Nephron (organoid): Measurements from ENCODE around the gene ARPC4.

Experiments used
- H3K27ac Mint-ChIP-seq, 3 experiments: 2 replicates each; pipeline ENCODE4 v1.8.0; 2020; ENCODE audit warnings: mixed read lengths in 3 of 3, mild to moderate bottlenecking in 2 of 3, moderate library complexity in 1 of 3
- H3K27me3 Mint-ChIP-seq: 2 replicates; pipeline ENCODE4 v1.8.0; 2021; ENCODE audit warnings: low read depth, mild to moderate bottlenecking, moderate library complexity, mixed read lengths
- H3K36me3 Mint-ChIP-seq: 2 replicates; pipeline ENCODE4 v1.8.0; 2020; ENCODE audit warnings: low read depth, mixed read lengths
- H3K4me1 Mint-ChIP-seq: 2 replicates; pipeline ENCODE4 v1.8.0; 2020; ENCODE audit warnings: mixed read lengths
- H3K4me3 Mint-ChIP-seq, 3 experiments: 2 replicates each; pipeline ENCODE4 v1.8.0; 2020; ENCODE audit warnings: mild to moderate bottlenecking in 3 of 3, mixed read lengths in 3 of 3, moderate library complexity in 2 of 3
- H3K9me3 Mint-ChIP-seq: 2 replicates; pipeline ENCODE4 v1.8.0; 2020; ENCODE audit warnings: mixed read lengths
- TF ChIP-seq, protein P1 (sequence below), 3 experiments: fragments of 200-600 bp; sonication (generic); IDR thresholded peaks; one replicate each; pipeline ENCODE4 v1.5.0; 2021; ENCODE audit warnings: antibody characterized with exemption in 3 of 3; ENCODE audit not compliant: unreplicated experiment in 3 of 3

Gene ARPC4

GRCh38 chr3:9784965-9785364 lies 7.9 kb upstream of the ARPC4 start:
- no peaks in the 10 kb centered on the region for H3K9me3 Mint-ChIP-seq
- no peaks in the 10 kb centered on the region for H3K27me3 Mint-ChIP-seq
- H3K4me1 Mint-ChIP-seq = peaks cover 4% of the 10 kb centered on the region
- H3K27ac Mint-ChIP-seq = peak overlapping the region in 1 of 3 experiments; percentile 64
- H3K36me3 Mint-ChIP-seq = peaks cover 71% of the 10 kb centered on the region
- H3K4me3 Mint-ChIP-seq = no peak overlapping the region
- TF ChIP-seq, protein P1, sequence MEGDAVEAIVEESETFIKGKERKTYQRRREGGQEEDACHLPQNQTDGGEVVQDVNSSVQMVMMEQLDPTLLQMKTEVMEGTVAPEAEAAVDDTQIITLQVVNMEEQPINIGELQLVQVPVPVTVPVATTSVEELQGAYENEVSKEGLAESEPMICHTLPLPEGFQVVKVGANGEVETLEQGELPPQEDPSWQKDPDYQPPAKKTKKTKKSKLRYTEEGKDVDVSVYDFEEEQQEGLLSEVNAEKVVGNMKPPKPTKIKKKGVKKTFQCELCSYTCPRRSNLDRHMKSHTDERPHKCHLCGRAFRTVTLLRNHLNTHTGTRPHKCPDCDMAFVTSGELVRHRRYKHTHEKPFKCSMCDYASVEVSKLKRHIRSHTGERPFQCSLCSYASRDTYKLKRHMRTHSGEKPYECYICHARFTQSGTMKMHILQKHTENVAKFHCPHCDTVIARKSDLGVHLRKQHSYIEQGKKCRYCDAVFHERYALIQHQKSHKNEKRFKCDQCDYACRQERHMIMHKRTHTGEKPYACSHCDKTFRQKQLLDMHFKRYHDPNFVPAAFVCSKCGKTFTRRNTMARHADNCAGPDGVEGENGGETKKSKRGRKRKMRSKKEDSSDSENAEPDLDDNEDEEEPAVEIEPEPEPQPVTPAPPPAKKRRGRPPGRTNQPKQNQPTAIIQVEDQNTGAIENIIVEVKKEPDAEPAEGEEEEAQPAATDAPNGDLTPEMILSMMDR (IDR thresholded peaks at IDR 0.05; ENCODE audit: unreplicated experiment in 3 of 3) = no peak

DNA sequence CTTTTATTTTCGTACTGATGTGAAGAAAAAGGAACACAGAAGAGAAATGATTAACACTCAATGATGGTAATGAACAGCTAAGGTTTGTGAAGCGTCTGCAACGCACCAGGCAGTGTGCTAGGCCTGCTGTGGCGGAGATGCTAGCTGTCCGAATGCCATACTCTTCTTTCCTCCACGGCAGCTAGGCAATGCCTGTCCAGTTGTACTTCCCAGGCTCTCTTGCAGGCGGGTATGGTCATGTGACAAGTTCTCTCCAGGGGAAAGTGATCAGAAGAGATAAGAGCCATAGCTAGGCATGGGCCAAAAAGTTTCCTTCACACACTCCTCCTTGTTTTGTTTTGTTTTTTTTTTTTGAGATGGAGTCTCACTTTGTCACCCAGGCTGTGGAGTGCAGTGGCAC lies 7.3 kb upstream of the ARPC4 start:
- TF ChIP-seq, protein P1 (IDR thresholded peaks at IDR 0.05; ENCODE audit: unreplicated experiment in 3 of 3) = no peak
- Mint-ChIP-seq H3K36me3 (peaks cover 72% of the 10 kb centered on the region), H3K9me3 (no peaks in the 10 kb centered on the region), H3K4me3 (no peak overlapping the region), H3K27ac (peak overlapping the region; percentile 3 to 65 (median 64)), H3K27me3 (no peaks in the 10 kb centered on the region), H3K4me1 (peaks cover 5% of the 10 kb centered on the region)

- H3K9me3 Mint-ChIP-seq = no peaks in the 10 kb centered on the region
- H3K4me3 Mint-ChIP-seq = no peak overlapping the region
- H3K27ac Mint-ChIP-seq = peak overlapping the region in 2 of 3 experiments; percentile 48 to 49
- TF ChIP-seq, protein P1 (IDR thresholded peaks at IDR 0.05; ENCODE audit: unreplicated experiment in 3 of 3) = no peak
- H3K27me3 Mint-ChIP-seq = no peaks in the 10 kb centered on the region
- H3K4me1 Mint-ChIP-seq = peaks cover 8% of the 10 kb centered on the region
- peaks cover 65% of the 10 kb centered on the region for H3K36me3 Mint-ChIP-seq
Observed at GRCh38 chr3:9786209-9786739, 6.6 kb upstream of the ARPC4 start.

DNA sequence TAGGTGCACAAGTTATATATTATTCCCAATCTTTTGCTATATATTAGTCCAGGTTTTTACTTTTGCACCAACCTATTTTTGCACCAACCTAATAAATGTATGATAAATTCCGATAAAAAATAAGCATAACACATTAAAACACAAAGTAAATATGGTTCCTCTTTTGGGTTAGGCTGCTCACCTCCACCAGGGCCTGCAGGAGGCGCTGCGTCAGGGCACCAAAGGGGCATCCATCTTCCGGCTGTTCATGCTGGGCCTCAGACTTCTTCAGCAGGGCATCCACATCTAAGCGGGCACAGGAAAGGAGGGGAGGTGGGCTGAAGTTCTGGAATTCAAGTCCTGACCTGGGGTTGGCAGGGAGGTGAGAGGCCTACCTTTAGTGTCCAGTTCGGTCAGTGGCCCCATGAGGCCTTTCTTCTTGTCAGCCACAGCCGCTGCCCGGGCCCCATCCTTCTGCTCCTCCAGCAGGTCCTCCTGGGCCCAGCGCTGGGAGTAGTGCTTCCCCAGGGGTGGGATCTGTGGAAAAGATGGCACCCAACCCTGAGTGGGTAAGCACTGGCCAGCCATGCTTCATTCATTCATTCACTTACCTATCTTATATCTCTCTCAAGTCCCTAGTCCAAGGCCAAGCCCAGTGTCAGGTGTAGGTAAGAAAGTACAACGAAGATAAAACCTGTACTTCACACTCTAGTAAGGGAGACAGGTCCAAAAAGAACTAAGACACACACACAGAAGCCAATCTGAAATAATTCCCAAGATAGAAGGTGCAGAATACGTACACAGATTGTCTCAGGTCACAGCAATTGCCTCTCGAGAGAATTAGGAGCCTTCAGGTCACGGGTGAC lies 5.8 kb upstream of the ARPC4 start:
- Mint-ChIP-seq H3K36me3 (peaks cover 62% of the 10 kb centered on the region), H3K9me3 (no peaks in the 10 kb centered on the region), H3K4me3 (peak overlapping the region in 1 of 3 experiments; percentile 18), H3K27ac (peak overlapping the region in 2 of 3 experiments; percentile 3 to 48), H3K27me3 (no peaks in the 10 kb centered on the region), H3K4me1 (peaks cover 11% of the 10 kb centered on the region)
- TF ChIP-seq, protein P1 (IDR thresholded peaks at IDR 0.05; ENCODE audit: unreplicated experiment in 3 of 3) = peak in 2 of 3 experiments; percentile 10 to 25

DNA sequence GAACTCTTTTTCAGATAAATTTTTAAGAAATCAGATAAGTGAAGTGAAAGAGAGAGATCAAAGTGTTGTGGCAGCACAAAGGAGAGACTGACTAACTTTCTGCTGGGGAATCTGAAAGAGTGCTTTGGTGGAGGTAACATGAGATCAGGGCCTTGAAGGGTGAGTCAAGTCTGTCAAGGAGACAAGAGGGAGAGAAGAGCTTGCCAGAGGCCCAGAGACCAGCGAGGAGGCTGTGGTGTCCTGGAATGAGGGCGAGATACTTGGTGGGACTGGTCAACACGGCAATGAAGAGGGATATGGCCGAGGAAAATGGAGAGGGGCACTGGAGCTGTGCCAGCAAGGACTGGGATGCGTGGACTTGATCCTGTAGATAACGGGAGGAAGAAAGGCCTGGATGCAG lies 5.2 kb upstream of the ARPC4 start:
- Mint-ChIP-seq H3K4me3 (peak overlapping the region; percentile 1 to 18 (median 7)), H3K27ac (peak overlapping the region; percentile 3 to 11 (median 6)), H3K27me3 (no peaks in the 10 kb centered on the region), H3K36me3 (peaks cover 56% of the 10 kb centered on the region), H3K9me3 (no peaks in the 10 kb centered on the region), H3K4me1 (peaks cover 12% of the 10 kb centered on the region)
- TF ChIP-seq, protein P1 (IDR thresholded peaks at IDR 0.05; ENCODE audit: unreplicated experiment in 3 of 3) = no peak
